ENCODE data around the gene SSUH2.

The SSUH2 gene

DNA sequence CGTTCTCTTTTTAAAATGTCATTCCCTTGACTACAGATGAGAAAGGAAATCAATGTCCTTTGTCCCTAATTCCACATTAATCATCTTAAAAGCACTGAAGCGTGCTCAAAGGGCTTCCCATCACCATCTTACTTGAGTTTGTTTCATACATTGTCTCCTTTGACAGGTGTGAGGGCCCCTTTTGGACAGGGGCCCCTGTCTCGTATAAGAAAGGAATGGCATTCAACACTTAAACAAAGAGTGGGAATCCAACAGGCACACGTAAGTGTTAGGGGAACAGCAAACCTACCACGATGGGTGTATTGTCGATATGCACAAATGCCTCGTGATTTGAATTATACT lies 5.0 kb downstream of the SSUH2 start:
- no peak overlapping the region for H3K27ac Mint-ChIP-seq
- peaks cover 4% of the 10 kb centered on the region for H3K9me3 Mint-ChIP-seq
- H3K4me3 Mint-ChIP-seq: no peak overlapping the region
- no peaks in the 10 kb centered on the region for H3K4me1 Mint-ChIP-seq
- DNase-seq: no peak
- peaks cover 5% of the 10 kb centered on the region for H3K27me3 Mint-ChIP-seq
- CTCF ChIA-PET: interaction anchor here (0.6 kb wide), 1 partner anchor 468 kb away, joined by 3 read pairs; no protein-coding TSS in a partner anchor
- H3K36me3 Mint-ChIP-seq: no peaks in the 10 kb centered on the region

DNA sequence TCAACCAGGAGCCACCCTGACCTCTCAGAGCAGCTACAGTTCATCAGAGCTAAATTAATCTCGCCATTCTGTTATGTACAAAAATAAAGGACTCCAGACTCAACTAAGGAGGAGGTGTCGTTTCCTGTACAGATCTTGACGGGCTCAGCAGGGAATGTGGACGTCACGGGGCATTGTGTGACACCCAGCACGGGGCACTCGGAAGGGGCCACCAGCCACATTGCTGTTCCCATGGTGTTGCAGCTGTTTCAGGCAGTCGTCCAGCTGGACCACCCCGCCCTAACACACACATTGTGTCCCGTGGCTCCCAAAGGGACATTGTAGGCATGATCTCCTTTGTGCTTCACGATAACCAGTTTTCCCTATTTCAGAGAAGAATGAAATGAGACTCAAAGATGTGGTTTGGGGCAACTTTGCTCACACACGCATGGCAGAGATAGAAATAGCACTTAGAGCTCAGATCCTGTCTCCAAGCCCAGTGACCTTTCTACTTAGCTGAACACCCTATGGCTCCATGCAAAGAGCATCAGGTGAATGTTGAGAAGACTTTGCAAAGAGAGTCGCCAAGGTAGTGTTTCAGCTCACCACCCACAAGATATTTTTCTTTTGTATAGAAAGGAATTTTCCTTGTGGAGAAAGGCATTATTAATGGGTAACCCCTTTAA lies 5.5 kb downstream of the SSUH2 start:
- H3K36me3 Mint-ChIP-seq: no peaks in the 10 kb centered on the region
- DNase-seq: no peak
- no peaks in the 10 kb centered on the region for H3K27me3 Mint-ChIP-seq
- peaks cover 4% of the 10 kb centered on the region for H3K9me3 Mint-ChIP-seq
- no peak overlapping the region for H3K4me3 Mint-ChIP-seq
- H3K4me1 Mint-ChIP-seq: no peaks in the 10 kb centered on the region
- CTCF ChIA-PET: no interaction called here
- no peak overlapping the region for H3K27ac Mint-ChIP-seq

DNA sequence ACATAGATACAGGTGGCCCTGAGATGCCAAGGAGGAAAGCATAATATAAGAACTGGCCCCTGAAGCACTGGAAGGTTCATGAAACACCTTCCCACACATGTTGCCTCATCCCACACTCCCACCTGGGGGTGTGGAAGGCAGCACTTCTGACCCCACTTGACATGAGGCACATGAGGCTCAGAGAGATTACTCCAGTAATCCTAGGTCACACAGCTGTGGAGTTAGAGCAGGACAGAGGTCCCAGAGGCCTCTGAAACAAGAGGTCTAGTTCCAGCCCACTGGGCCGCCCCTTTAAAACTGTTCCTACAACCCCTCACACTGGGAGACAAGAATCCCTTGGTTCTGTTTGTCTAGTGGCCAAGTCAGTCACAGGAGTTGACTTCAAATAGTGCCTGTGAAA lies 7.2 kb downstream of the SSUH2 start:
- Mint-ChIP-seq H3K36me3 (no peaks in the 10 kb centered on the region), H3K27me3 (no peaks in the 10 kb centered on the region), H3K4me1 (no peaks in the 10 kb centered on the region), H3K27ac (no peak overlapping the region), H3K9me3 (peaks cover 4% of the 10 kb centered on the region), H3K4me3 (no peak overlapping the region)
- no peak for DNase-seq
- CTCF ChIA-PET: no interaction called here

DNA sequence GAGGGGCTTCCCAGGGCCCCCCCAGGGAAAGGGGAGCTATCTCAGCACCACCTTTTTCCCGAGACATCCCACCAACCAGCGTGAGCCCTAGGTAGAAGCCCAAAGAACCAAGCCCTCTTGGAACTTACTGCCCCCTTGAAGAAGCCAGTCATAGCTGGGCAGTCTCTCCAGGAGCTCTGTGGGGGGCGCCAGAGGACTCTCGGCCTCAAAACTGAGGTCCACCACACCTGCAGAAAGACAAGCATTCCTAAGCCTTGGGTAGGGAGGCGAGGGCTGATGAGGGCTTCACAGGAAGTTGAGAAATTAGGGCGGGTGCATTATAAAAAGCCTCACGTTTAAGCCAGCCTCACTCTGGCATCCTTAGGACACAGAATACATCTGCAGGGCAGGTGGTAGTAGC lies 9.0 kb downstream of the SSUH2 start:
- no peaks in the 10 kb centered on the region for H3K27me3 Mint-ChIP-seq
- no peaks in the 10 kb centered on the region for H3K36me3 Mint-ChIP-seq
- DNase-seq: no peak
- H3K9me3 Mint-ChIP-seq: peaks cover 4% of the 10 kb centered on the region
- no peak overlapping the region for H3K27ac Mint-ChIP-seq
- CTCF ChIA-PET: no interaction called here
- no peaks in the 10 kb centered on the region for H3K4me1 Mint-ChIP-seq
- no peak overlapping the region for H3K4me3 Mint-ChIP-seq

DNA sequence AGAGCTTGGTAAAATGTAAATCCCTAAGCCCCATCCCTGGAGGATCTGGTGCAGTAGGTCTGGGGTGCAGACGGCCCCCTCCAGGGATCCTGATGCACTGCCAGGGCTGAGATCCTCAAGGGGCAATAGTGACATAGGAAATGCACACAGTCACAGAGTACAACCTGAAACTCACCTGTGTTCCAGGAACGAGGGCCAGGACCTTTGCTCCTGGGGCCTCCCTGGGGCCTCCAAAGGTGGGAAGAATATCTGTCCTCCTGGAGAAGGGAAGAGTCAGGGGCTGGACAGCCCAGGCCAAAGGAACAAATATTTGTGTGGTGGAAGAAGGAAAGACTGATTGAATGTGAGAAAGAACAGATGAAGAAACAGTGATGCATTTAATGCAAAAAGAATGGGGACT lies 9.5 kb downstream of the SSUH2 start:
- no peak overlapping the region for H3K4me3 Mint-ChIP-seq
- no peak overlapping the region for H3K27ac Mint-ChIP-seq
- H3K36me3 Mint-ChIP-seq: no peaks in the 10 kb centered on the region
- H3K27me3 Mint-ChIP-seq: no peaks in the 10 kb centered on the region
- no peak for DNase-seq
- no peaks in the 10 kb centered on the region for H3K4me1 Mint-ChIP-seq
- CTCF ChIA-PET: no interaction called here
- peaks cover 4% of the 10 kb centered on the region for H3K9me3 Mint-ChIP-seq

DNA sequence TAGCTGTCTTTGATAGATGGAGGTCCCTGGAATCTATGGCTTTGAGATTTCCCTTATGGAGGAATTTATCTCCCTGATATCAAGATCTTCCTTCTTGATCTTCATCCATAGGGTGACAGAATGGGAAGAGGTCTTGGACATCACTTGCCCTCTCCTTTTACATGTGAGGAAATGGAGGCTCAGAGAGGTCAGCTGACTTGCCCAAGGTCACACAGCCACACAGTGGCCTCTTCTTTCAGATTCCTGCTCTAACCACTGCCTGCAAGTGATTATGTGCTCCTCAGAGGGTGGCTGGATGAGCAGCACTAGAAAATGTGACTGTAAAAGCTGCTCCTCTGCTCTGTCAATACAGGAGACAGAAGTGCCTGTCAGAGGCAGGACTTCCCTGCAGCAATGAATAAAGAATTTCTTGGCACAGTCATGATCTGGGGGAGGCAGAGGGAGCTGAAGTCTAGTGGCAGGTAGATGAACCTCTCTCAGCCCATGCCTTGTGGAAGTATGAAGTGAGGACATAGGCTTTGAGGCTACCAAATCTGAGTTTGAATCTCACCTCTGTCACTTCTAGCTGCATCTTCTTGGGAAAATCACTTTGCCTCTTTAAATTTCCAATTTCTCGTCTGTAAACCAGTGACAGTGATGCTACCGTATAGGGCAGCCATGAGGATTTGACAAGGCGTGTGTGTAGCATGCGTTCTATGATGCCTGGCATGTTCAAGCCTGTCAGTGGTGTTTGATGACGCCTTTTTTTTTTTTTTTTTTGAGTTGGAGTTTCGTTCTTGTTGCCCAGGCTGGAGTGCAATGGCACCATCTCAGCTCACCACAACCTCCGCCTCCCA lies 12.0 kb downstream of the SSUH2 start:
- Mint-ChIP-seq H3K27me3 (no peaks in the 10 kb centered on the region), H3K36me3 (no peaks in the 10 kb centered on the region), H3K9me3 (peaks cover 4% of the 10 kb centered on the region), H3K27ac (no peak overlapping the region), H3K4me3 (no peak overlapping the region), H3K4me1 (peaks cover 3% of the 10 kb centered on the region)
- CTCF ChIA-PET: no interaction called here
- DNase-seq: no peak

DNA sequence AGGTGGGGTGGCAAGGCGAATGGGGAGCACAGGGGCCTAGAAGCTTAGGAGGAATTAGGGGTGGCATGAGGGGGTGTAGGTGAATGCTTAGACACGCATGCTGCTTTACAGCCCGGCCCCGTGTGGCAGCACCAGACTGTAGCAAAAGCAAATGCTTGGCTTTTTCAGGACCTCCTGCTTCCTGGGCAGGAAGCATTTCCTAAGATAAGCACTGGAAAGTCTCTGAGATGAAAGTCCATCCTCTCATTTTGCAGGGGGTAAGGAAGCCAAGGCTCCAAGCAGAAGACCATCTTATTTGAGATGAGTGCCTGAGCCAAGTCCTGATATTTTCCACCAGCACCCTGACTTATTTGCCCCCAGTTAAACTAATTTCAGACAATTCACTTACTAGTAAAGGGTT lies 12.9 kb downstream of the SSUH2 start:
- H3K36me3 Mint-ChIP-seq: no peaks in the 10 kb centered on the region
- H3K27ac Mint-ChIP-seq: no peak overlapping the region
- CTCF ChIA-PET: no interaction called here
- peaks cover 3% of the 10 kb centered on the region for H3K4me1 Mint-ChIP-seq
- no peaks in the 10 kb centered on the region for H3K27me3 Mint-ChIP-seq
- peaks cover 3% of the 10 kb centered on the region for H3K9me3 Mint-ChIP-seq
- no peak overlapping the region for H3K4me3 Mint-ChIP-seq
- no peak for DNase-seq

DNA sequence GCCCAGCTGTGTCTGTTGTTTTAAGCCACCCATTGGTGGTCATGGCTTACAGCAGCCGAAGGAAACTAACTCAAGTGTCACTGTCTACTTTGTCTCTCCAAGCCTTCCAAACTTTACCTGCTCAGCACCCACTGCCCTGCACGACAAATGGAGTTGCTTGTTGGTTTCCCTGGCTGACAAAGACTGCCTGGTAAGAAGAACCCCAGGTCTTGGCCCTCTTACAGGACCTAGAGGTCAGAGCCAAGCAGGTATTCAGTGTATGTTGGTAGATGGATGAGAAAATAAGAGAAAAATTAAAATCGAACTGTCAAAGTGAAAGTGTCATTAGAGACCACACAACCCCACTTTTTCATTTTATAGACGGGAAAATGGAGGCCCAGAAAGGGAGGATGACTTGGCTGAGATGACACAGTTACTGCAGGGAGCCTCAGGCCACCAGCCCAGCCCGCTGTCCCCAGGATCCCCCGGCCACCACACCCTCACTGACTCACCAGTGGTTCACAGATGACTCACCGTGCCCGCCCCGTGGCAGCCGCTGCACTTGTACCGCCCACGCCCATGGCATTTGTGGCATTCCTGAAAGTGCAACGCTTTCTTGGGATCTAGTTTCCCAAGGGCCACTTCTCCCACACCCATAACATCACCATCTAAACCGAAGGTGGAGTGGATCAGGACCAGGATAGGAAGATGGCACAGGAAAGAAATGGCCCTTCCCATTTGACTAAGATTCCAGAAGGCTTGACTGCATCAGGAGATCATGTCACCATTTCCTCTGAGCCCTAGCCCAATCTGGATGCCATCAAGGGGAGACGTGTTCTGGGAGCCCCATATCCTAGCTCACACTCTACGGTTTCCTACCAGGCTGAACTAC lies 15.2 kb downstream of the SSUH2 start:
- CTCF ChIA-PET: no interaction called here
- DNase-seq: peak; percentile 27
- H3K36me3 Mint-ChIP-seq: no peaks in the 10 kb centered on the region
- no peaks in the 10 kb centered on the region for H3K27me3 Mint-ChIP-seq
- no peak overlapping the region for H3K4me3 Mint-ChIP-seq
- H3K4me1 Mint-ChIP-seq: peaks cover 3% of the 10 kb centered on the region
- H3K9me3 Mint-ChIP-seq: no peaks in the 10 kb centered on the region
- no peak overlapping the region for H3K27ac Mint-ChIP-seq

DNA sequence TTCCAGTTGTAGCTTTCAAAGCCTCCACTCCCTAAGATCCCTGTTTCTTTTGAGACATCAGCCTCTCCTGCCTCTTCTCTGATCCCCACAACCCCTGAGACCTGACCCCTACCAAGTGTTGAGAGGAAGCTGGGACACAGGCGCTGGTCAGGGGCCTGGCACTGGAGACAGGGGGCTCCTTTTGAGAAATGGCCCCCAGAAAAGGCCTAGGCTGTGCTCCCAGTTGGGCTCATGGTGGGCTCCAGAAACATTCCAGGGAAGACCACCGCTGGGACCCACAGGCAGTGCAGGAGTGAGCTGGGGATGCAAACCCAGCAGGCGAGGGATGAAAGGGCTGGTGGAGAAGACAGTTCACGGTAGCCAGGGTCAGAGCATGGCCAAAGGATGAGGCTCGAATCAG lies 16.6 kb downstream of the SSUH2 start:
- CTCF ChIA-PET: no interaction called here
- Mint-ChIP-seq H3K4me1 (peaks cover 8% of the 10 kb centered on the region), H3K27ac (no peak overlapping the region), H3K36me3 (no peaks in the 10 kb centered on the region), H3K27me3 (peaks cover 6% of the 10 kb centered on the region), H3K9me3 (no peaks in the 10 kb centered on the region), H3K4me3 (no peak overlapping the region)
- DNase-seq: no peak

DNA sequence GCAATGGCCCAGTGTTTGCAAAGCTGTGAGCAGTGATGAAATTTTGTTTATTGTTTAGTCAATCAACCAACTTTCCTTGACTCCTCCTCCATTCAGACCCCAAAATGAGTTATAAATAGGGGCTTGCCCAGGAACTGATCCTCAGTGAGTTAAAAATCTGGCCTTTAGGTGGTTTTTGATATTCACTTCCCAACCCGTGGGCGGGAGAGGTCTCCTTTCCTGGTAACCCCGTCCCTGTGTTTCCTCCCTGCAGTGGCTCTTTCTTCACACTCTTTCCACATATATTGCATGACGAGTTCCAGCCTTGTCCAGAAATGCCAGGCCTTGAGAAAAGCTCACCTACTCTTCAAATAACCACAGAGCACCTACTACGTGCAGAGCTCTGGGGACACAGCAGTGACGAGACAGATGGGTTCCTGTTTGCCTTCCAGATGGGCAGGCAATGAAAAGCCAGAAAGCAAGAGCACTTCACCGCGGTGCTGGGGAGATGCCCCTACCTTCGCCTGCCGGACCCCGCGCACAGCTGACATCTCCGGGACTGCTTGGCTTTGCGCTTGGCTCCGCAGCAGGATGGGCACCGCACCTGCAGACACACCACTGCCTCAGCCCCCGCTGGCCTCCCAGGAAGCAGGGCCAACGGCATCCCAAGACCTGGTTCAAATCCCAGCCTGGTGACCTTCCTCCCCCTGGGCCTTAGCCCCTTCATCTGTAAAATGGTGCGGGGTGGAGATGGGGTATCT lies 17.2 kb downstream of the SSUH2 start:
- H3K27me3 Mint-ChIP-seq: peaks cover 6% of the 10 kb centered on the region
- no peaks in the 10 kb centered on the region for H3K36me3 Mint-ChIP-seq
- no peak overlapping the region for H3K27ac Mint-ChIP-seq
- peaks cover 10% of the 10 kb centered on the region for H3K4me1 Mint-ChIP-seq
- no peak overlapping the region for H3K4me3 Mint-ChIP-seq
- no peaks in the 10 kb centered on the region for H3K9me3 Mint-ChIP-seq
- CTCF ChIA-PET: no interaction called here
- DNase-seq: no peak

DNA sequence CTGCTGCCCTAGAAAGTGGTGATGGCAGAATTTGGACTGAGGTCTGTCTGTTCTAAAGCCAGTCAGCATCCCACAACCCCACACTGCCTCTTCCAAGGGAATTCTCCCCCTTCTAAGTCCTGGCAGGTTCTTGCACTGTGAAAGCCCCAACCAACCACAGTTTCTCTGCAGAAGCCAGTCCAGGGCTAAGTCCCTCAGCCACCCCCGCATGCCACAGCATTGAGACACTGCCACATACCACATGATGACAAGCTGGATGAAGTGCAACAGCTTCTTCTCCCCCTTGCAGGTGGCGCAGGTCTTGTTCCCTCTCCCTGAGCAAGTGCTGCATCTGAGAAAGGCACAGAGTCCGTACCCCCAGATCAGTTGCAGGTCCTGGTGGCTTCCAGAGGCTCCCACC lies 18.6 kb downstream of the SSUH2 start:
- no peak for DNase-seq
- Mint-ChIP-seq H3K27ac (no peak overlapping the region), H3K36me3 (no peaks in the 10 kb centered on the region), H3K9me3 (no peaks in the 10 kb centered on the region), H3K4me3 (no peak overlapping the region), H3K27me3 (peaks cover 6% of the 10 kb centered on the region), H3K4me1 (peaks cover 10% of the 10 kb centered on the region)
- CTCF ChIA-PET: no interaction called here

DNA sequence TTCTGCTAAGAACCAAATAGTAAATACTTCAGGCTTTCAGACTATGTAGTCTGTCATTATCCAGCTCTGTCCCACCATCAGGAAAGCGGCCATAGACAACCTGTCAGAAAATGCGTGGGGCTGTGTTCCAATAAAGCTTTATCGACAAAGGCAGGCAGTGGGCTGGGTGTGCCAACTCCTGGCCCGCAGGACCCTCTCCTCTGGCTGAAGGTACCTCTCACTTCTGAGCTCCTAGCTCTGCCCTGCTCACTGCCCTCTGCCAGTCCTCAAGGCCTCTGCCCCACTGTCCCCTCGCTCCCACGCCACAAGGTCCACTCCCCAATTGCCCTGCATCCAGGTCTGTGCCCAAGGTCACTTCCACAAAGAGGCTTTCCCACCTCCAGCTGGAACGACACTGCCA lies 20.0 kb downstream of the SSUH2 start:
- Mint-ChIP-seq H3K4me3 (no peak overlapping the region), H3K36me3 (no peaks in the 10 kb centered on the region), H3K27me3 (peaks cover 6% of the 10 kb centered on the region), H3K9me3 (no peaks in the 10 kb centered on the region), H3K4me1 (peaks cover 10% of the 10 kb centered on the region), H3K27ac (no peak overlapping the region)
- no peak for DNase-seq
- CTCF ChIA-PET: interaction anchor here (1.0 kb wide), 1 partner anchor 36 kb away, joined by 3 read pairs; no protein-coding TSS in a partner anchor

DNA sequence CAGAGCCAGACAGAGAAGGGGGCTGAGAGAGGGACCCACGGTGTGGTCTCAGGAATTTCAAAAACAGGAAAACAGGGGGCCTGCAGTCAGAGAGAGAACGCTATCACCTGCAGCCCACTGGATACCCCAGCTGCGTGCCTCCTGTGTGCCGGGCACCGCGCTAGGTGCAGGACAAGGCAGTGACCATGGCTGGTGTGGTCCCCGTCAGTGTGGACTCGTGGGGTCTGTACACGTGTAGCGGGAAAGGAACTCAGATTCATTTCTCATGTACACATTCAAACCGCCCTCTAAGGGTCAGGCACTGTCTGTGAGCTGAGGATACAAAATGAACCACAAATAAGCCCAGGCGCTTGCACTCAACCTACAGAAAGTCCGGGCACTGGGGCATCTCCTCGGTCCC lies 20.9 kb downstream of the SSUH2 start:
- peaks cover 7% of the 10 kb centered on the region for H3K4me1 Mint-ChIP-seq

More for the DNA sequence above, 20.9 kb downstream of the SSUH2 start:
- Mint-ChIP-seq H3K27me3 (peaks cover 6% of the 10 kb centered on the region), H3K27ac (no peak overlapping the region), H3K9me3 (no peaks in the 10 kb centered on the region), H3K4me3 (no peak overlapping the region), H3K36me3 (no peaks in the 10 kb centered on the region)
- CTCF ChIA-PET: interaction anchor here (1.2 kb wide), 1 partner anchor 182 kb away, joined by 4 read pairs; no protein-coding TSS in a partner anchor
- DNase-seq: no peak

Measured in activated naive CD4-positive, alpha-beta T cell treated with anti-CD3 and anti-CD28 coated beads, Interleukin-2, amount 10 ng/mL, durations not matched to agents 7 days and 5 days (primary cell).